ENCODE results near the gene SYNE3.

DNA sequence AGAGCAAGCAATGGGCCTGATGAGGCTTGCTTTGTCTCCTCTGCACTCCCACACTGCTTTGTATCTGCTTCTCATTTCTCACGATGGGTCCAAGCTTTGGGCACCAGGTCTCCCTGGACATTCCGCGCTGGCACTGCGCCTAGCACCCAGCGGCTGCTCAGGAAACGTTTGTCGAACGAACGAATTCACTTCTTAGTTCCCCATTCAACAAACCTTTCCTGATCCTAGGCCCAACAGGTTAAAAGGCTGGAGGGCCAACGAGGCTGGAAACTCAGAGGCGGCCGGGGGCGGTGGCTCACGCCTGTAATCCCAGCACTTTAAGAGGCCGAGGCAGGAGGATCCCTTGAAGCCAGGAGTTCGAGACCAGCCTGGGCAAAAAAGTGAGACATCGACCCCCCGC lies 17.4 kb upstream of the SYNE3 start:
- TF ChIP-seq, protein P1, sequence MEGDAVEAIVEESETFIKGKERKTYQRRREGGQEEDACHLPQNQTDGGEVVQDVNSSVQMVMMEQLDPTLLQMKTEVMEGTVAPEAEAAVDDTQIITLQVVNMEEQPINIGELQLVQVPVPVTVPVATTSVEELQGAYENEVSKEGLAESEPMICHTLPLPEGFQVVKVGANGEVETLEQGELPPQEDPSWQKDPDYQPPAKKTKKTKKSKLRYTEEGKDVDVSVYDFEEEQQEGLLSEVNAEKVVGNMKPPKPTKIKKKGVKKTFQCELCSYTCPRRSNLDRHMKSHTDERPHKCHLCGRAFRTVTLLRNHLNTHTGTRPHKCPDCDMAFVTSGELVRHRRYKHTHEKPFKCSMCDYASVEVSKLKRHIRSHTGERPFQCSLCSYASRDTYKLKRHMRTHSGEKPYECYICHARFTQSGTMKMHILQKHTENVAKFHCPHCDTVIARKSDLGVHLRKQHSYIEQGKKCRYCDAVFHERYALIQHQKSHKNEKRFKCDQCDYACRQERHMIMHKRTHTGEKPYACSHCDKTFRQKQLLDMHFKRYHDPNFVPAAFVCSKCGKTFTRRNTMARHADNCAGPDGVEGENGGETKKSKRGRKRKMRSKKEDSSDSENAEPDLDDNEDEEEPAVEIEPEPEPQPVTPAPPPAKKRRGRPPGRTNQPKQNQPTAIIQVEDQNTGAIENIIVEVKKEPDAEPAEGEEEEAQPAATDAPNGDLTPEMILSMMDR (IDR thresholded peaks at IDR 0.05): no peak
- TF ChIP-seq POLR2A (IDR thresholded peaks at IDR 0.05): no peak
